DOHH2 (cell line): ENCODE measurements around the gene NEK8.

Source experiments
- CTCF ChIP-seq: fragments of 200-600 bp; sonication (generic); IDR thresholded peaks from one replicate; pipeline ENCODE4 v1.5.1; 2014; ENCODE audit warnings: antibody characterized with exemption, mild to moderate bottlenecking, low read depth, low read length; ENCODE audit not compliant: poor library complexity, severe bottlenecking
- EZH2phosphoT487 ChIP-seq: fragments of 200-600 bp; sonication (generic); IDR thresholded peaks from 2 replicates; pipeline ENCODE4 v1.6.1; 2017; ENCODE audit warnings: borderline replicate concordance, mild to moderate bottlenecking, antibody characterized with exemption, low read length, moderate library complexity, mixed read lengths

GRCh38 chr17:28702026-28702751, 26.4 kb upstream of the NEK8 start:
- no peak for TF ChIP-seq CTCF
- TF ChIP-seq EZH2phosphoT487, result no peak
